HS-27A (cell line): ENCODE results near the gene ARSG.

Experiments
- DNase-seq: peaks from one replicate; pipeline ENCODE4 v3.0.0-alpha.2; 2012; ENCODE audit warnings: low read depth, missing footprints

ARSG gene

DNA sequence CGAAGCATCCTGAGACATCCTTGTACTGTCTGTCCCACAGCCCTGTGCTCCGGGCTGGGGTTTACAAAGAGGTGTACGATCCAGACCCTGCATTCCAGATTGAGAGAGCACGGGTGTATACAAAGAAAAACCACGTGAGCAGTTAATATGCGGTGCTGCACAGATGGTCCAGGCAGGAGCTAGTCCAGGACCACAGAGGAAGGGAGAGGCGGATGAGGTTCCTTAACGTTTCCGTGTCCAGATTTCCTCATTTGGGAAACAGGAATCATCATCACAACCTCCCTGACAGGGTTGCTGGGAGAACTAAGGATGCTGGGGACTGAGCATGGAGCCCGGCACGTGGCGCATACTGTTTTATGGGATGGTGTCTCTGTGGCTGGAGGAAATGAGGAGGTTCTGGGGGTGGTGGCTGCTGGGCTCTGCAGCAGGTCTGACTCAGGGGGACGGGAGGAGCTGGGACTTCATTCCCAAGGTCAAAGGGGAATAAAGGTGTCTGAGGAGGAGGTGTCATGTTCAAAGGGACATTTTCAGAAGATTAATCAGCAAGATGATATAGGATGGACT lies 139.8 kb downstream of the ARSG start:
- DNase-seq: no peak

DNA sequence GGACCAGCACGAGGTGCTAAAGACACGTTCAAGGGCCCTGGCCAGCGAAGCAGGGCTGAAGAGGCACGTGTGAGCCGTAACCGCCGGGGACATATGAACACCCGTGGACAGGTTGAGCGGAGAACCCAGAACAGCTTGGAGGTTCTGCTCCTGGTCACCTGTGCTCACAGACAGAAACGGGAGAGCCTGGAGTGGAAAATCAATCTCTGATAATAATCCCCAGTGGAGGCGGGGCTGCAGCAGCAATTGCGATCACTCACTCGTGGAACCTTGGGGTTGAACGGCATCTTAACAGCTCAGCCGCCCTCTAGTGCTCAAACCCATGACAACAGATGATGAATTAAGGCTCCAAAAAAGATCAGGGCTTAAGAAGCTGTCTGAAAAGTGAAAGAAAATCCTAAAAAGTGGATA lies 140.4 kb downstream of the ARSG start:
- no peak for DNase-seq

DNA sequence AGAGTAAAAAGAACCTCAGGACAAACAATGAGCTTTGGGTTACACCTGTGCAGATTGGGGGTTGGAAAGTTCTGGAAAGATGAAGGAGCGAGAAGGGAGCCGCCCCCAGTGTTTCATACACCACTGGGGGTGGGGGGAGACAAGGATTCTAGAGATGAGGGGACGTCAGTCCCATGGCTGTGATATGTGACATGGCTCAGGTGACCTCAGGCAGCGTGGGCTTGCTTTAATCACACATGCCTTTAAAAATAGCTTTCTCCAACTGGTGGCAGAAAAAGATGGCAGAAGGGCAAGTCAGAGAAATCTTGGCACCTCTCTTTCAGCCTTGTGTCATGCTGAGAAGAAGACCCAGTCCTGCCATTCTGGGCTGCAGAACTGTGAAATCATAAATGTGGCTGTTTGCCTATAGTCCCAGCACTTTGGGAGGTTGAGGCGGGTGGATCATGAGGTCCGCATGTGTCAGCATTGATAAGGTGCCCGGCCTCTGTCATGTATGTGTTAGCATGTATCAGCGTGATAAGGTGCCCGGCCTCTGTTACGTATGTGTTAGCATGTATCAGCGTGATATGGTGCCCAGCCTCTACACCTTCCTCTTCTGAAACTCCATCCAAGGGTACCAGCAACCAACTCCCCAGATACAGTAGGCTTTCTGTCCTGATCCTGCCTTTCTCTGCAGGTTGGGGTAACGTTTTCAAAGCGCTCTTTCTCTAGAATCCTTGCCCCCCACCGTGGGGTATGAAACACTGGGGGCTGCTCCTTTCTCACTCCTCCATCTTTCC lies 141.0 kb downstream of the ARSG start:
- no peak for DNase-seq

DNA sequence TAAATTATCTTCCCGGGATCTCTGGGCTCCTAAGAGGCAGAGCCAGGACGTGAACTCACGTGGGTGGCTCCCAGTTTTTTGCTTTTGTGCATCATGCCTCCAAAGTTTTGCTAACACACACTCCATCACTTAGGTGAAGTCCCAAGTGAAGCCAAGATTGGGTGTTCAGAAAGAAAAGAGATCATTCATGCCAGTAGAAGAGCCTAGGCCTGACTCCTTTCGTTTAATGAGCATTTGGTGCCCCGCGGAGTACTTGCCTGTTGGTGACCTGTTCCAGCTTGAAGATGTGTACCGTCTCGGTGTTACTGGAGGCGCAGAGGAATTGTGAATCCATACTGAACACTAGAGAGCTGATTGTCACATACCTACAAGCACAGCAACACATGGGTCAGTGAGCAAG lies 141.9 kb downstream of the ARSG start:
- DNase-seq: no peak

DNA sequence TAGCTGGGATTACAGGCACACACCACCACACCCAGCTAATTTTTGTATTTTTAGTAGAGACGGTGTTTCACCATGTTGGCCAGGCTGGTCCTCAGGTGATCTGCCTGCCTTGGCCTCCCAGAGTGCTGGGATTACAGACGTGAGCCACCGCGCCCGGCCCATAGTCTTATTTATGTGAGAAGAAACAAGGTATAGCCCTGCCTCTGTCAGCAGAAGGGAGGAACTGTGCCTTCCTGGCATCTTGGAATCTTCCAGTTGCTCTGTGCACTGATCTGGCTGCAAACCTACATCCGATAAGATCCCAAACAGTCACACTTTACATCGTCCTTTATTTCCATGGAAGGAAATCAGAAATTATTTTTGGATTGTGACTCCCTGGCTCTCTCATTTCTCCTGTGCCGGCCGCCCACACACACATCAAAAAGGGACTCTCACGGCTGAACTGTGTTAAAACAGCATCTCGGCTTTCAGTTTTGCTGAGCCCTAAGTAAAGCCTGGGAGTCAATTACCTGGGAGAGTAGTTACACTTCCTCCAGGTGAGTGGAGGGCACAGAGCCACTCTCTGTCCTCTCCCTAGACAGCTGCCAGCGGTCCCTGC lies 142.7 kb downstream of the ARSG start:
- no peak for DNase-seq

DNA sequence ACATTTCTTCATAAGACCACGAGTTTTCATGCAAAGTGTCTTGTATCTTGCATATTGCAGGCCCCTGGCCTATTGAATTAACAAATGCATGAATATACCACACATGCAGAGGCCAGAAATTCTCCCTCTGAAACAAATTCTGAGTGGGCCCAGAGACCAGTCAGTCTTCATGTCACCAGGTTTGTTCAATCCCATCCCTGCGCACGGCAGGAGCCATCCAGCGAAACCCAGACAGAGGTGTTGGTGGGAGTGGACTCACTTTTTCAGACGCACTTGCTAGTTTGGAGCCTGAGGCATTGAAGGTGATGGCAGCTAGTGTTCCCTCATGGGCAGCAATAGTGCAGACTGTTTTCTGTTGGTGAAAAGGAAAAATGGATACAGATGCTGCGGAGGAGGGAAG lies 144.1 kb downstream of the ARSG start:
- no peak for DNase-seq

DNA sequence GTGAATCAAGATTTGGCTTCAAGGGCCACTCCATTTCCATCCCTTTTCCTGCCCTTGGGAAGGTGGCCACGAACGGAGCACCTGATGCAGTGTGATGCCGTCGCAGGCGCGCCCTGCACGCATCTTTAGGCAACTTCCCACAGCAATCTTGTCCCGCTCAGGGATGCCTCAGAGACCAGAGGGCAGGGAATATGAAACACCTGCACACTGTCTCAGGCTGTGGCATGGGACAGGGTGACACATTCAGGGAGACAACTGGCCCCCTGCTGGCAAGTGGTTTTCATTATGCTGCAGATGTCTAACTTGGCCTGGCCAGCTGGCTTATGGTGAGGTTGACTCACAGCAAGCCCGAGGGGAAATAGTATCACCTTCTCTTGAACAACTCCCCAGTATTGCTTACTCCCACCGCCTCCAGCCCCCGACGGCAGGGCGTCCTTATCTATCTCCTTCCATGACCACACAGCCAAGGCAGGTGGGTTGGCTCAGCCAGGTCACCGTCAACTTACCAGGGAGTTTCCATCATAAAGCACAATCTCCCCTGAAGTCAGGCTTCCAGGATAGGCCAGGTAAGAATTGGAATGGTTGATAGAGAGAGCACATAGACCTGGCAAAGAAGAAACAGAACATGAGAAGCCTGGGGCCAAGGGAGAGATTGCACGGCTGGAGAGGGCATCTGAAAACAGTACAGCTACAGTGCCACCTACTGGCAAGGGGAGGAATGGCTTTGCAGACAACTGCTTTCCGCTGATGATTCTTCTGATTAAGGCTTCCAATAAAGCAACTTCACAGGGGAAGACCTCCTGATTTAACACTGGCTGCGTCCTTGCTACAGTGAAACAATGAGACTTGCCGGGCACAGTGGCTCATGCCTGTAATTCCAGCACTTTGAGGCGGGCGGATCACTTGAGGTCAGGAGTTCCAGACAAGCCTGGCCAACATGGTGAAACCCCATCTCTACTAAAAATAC lies 144.9 kb downstream of the ARSG start:
- DNase-seq: no peak

DNA sequence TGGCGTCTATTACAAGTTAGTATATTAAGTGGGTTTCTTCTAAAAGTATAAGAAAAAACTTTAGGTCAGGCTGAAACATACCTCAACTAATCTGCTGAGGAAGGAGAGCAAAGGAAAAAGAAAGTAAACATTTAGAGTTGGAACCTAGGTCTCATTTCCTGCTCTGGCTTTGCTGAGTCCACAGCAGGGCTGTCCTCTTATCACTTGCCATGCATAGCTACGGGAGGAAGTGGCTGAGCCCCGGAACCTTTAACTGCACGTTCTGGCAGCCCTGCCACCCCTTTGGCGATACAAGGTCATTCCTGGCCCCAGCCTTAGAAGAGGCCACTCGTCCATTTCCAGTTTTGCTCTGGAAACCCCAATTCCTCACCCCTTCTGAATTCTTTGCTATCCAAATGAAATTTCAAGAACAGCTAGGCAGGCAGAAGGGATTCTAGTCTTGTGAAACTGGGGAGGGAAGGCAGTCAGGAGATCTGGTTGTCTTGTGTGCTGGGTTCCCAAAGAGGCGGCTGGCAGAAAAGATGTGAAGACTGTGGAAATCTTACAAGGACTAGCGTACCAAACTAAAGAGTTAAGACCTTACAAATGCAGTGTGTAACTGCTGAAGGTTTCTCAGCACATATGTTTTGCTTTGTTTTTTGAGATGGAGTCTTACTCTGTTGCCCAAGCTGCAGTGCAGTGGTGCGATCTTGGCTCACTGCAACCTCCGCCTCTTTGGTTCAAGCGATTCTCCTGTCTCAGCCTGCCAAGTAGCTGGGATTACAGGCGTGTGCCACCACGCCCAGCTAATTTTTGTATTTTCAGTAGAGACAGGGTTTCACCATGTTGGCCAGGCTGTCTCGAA lies 146.9 kb downstream of the ARSG start:
- DNase-seq: no peak

DNA sequence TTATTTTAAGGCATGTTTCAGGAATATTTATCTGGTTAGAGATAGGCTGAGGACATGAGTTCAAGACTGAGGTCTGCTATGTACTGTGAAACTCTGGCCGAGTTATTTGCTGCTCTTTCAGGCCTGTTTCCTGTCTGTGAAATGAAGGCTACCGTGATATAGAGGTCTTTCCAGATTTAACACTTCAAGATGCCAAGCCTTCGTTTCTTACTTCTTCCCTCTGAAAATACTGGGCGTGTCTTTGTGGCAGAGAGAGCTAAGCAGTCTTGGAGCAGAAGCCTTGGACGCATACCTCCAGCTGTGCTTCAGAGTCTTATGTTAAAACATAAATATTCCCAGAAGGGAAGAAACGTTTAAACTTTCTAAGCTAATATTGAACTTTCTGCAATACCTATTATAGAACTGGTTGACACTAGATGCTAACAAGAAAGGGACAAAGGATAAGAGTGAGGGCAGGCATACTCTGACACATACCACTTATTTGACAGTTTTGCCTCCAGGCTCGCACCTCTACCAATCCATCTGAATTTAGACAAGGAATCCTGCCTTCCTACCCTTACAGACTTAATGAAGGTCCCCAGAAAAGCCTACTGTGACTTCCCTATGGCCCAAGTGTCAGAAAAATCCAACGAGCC lies 148.5 kb downstream of the ARSG start:
- no peak for DNase-seq

DNA sequence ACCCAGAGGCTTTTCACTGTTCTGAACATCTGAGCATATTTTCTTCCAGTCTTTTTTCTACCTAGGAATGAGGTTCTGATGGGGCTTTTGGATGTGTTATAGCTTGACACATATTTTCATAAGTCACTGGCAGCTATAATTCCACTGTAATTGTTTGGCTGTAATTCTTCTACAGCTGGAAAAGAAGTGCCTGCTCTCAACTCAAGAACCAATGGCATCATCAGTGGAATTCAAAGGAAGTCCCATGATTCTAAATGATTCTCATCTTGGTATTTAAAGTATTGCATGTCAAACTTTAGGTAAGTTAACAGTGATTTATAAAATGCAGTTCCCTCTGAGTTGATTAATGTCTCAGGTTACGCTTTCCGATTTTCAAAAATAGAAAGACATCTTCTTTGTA lies 149.2 kb downstream of the ARSG start:
- no peak for DNase-seq

DNA sequence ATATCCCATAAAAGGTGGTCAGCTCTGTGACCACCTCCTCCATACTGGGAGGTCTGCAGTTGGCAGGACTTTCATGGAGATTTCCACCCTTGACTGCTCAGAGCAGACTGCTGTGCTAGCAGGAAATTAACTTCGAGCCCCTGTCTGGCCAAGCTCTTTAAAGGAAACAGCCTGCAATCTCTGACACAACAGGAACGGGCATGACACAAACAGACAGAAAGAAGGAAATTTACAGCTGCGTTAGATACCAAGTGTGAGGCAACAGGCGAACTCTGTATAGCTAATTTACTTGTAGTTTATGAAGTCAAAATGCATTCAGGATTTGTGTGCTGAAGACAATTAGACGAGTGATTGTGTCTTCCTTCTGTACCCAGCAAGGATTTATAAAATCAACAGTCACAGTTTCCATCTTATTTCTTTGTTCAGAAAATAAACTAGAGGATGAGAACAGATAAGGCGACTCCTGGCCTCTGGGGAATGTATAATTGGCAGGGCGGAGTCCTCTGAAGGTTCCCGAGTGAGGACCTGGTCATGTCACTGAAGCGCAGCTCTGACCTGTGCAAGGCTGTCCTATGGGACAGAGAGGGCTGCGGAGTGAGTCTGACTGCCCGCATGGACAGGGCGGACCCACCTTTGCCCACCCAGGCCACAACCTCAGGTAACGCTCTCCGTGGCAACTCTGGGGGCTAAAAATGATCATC lies 149.9 kb downstream of the ARSG start:
- no peak for DNase-seq

DNA sequence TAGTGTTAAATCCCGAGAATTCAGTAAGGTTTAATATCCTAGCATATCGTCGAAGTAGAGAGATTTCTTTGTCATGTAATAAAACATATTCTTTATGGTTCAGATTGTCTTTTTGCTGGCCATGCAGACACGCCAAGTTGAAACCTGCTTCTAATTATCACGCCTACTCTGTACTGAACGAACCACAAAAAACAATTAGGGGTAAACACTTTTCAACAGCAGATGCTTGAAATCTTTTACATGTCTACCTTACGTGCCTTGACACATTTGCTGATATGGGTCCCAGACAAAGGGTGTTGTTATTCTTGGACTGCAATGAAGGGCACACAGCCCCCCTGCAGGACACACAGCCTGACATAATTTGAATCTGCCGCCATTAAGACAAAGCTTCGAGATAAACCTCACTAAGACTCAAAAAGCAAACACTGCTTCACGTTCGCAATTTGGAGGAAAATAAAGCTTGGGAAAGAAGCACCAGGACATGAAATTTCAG lies 152.7 kb downstream of the ARSG start:
- no peak for DNase-seq

DNA sequence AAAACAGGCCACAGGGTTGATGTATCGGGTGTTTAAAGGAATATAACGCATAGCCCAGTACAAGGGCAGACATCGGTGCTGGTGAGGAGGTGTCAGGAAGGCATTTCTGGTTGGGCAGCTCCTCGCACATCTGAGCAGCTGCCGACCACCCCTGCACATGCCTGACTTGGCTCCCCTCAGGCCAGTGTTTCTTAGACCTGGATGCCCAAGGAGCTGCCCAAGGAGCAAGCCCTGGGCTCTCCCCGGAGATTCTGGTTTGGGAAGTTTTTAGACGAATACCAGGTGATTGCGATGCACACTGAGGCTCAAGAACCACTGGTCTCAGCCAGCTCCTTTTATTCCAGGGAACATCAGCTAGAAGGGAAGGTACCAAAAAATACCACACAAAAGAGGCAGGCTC lies 154.4 kb downstream of the ARSG start:
- DNase-seq: no peak

DNA sequence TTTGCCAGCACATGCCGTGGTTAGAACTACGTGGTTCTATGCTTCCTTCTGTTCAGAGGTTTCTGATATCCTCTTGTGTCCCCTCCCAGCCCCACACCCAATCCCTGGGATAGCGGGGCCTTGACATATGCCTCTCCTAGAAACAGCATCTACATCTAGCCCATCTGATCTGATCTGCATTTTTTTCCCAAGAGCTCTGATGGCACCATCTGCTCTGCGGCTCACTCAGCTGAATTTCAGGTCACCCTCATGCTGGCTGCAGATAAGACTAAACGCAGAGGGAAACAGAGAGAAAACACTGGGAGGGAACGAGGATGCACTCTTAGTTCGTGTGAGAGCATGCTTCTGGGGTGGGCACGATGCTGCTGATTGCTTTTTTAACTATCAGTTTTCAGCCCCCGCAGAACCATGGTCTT lies 155.3 kb downstream of the ARSG start:
- no peak for DNase-seq

DNA sequence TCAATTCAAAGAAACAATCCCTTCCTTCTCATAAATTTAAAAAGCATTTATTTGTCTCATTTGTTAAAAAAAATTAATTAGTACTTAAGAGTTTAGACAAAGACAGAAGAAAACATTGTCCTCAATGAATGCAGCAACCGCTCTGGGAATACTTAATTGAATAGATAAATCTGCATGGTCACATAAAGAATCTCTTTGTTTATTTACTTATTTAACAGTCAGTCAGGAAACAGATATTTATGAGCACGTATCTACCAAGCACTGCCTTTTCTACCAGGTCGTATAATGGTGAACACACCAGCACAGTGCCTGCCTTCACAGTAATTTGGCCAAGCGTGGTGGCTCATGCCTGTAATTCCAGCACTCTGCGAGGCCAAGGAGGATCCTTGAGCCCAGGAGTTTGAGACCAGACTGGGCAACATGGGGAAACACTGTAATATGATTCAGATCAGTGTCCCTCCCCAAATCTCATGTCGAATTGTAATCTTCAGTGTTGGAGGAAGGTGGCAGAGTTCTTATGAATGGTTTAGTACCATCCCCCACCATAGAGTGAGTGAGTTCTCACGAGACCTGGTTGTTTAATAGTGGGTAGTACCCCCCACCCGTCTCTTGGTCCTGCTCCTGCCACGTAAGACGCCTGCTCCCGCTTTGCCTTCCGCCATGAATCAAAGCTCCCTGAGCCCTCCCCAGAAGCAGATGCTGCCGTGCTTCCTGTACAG lies 157.9 kb downstream of the ARSG start:
- DNase-seq: no peak

DNA sequence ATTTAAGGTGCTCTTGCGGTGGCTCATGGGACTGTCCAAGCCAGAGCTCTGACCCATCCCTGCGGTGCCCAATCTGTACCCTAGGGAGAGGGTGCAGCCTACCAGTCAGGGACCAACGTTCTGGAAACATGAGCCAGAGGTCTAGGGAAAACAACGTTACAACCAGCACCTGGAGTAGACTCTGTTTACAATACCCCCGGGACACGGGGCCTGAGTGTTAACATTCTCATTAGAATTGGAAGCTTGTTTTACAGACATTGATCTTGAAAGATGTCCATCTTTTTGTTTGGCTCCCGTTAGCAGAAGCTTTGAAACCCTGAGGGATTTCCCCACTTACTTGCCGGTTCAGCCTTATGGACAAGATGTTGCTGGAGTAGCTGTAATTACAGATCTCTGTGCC lies 159.1 kb downstream of the ARSG start:
- no peak for DNase-seq

DNA sequence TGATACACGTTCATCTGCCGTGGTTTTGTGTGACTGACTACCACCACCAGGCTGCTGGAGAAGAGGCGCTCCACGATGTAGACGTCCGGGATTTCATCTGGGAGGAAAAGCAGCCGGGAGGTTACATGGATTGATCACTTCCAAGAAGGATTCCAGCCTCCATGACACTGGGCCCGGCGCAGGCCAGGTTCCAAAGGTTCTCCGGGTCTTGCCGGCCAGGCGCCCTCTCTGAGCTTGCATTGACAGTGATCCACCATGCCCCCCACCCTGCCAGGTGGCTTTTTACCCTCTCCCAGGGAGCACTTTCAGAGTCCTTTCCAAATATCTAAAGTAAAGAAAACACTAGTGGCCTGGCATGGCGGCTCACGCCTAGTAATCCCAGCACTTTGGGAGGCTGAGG lies 159.5 kb downstream of the ARSG start:
- DNase-seq: no peak

DNA sequence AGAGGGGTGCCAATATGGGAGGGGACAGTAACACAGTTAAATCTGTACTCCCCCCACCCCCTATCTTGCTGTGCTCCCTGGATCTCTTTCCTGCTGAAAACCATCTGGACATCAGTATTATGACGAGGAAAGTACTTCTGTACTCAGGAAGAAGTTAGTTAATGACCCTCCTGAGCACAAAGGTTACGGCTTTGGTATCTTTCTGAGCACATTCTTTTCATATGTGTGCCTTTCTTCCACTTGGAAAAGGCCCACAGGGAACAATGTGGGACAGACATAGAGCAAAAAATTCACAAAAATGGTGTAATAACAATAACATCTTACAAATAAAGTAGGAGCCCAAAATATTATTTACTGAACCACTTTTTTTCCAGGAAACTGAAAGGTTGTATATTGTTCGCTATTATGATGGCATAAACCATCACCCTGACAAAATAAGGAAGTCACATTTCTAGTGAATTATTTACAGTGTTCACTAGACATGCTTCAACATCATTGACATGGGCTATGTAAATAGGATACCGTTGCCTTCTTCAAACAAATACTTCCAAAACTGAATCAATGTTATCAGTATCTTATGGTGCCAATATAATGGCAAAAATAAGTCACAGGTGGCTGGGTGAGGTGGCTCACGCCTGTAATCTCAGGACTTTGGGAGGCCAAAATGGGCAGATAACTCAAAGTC lies 160.5 kb downstream of the ARSG start:
- DNase-seq: no peak

DNA sequence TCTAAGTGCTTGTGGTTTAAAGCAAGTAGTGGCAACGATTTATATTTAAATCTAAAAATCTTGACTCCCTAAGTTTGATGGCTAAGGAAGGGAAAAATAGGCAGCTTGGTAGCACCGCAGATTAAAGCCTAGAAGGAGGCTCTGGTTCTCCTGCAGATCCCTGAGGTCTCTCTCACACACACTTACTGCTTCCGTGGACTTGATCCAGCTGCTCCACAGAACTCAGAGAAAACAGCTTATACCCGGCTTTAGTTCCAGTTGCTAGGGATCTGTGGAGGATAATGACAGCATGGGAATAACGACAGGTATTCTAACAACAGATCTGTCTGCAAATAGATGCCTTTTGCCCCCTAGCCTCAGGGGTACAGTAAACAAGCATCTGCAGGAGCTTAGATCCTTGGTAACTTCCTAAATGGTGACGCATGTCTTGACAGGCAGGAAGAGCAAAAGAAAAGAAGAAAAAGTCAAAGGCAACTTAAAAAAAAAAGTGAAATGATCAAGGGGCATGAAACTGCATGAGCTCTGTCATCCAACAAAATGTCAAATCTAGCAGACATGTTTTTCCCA lies 161.5 kb downstream of the ARSG start:
- no peak for DNase-seq
